GM12878 (cell line): Measurements from ENCODE around the gene BAG1. TPM values are rescaled to one million over a fixed set of nuclear protein-coding genes. Genes with fewer than 3 reads are reported as not detected.

Source experiments
- ATF3 ChIP-seq: IDR thresholded peaks from 2 replicates; pipeline ENCODE4 v1.6.1; 2011; ENCODE audit warnings: low read depth, mild to moderate bottlenecking, low read length, moderate library complexity, borderline replicate concordance; ENCODE audit errors: extremely low read depth
- ATF7 ChIP-seq: fragments of 450-650 bp; IDR thresholded peaks from 2 replicates; pipeline ENCODE4 v1.6.1; 2016; ENCODE audit warnings: low read depth, mild to moderate bottlenecking
- BHLHE40 ChIP-seq, 2 experiments: fragments of 450-650 bp in 1 of 2; IDR thresholded peaks; 2 replicates each; pipeline ENCODE4 v1.6.1; 2011 to 2017; ENCODE audit warnings: low read depth in 2 of 2, borderline replicate concordance in 1 of 2, improper control_type of control experiment in 1 of 2, low read length in 1 of 2, mild to moderate bottlenecking in 1 of 2
- DPF2 ChIP-seq: fragments of 450-650 bp; IDR thresholded peaks from 2 replicates; pipeline ENCODE4 v1.6.1; 2017; ENCODE audit warnings: mild to moderate bottlenecking
- EED ChIP-seq: sonication (generic); IDR thresholded peaks from 2 replicates; pipeline ENCODE4 v1.6.1; 2016; ENCODE audit warnings: antibody characterized with exemption, low read depth
- ESRRA ChIP-seq: IDR thresholded peaks from 2 replicates; pipeline ENCODE4 v1.6.1; 2012; ENCODE audit warnings: mild to moderate bottlenecking, low read length, improper control_type of control experiment
- FOS ChIP-seq: IDR thresholded peaks from 3 replicates; pipeline ENCODE4 v1.6.1; 2011; ENCODE audit warnings: borderline replicate concordance; ENCODE audit not compliant: insufficient read length; ENCODE audit errors: extremely low read depth
- FOXK2 ChIP-seq: fragments of 450-650 bp; IDR thresholded peaks from 2 replicates; pipeline ENCODE4 v1.6.1; 2017; ENCODE audit warnings: mild to moderate bottlenecking, moderate library complexity
- GABPA ChIP-seq: IDR thresholded peaks from 2 replicates; pipeline ENCODE4 v1.6.1; 2014; ENCODE audit warnings: antibody characterized with exemption, low read depth, mild to moderate bottlenecking, inconsistent platforms
- GATAD2B ChIP-seq: fragments of 450-650 bp; conservative IDR thresholded peaks from 2 replicates; pipeline ENCODE4 v1.6.1; 2017; ENCODE audit warnings: low read depth, mild to moderate bottlenecking, moderate library complexity
- HDAC6 ChIP-seq: fragments of 200-600 bp; sonication (generic); IDR thresholded peaks from one replicate; pipeline ENCODE4 v1.8.0; 2017; ENCODE audit warnings: antibody characterized with exemption; ENCODE audit not compliant: unreplicated experiment
- IKZF2 ChIP-seq, 2 experiments: fragments of 450-650 bp; IDR thresholded peaks; 2 replicates each; pipeline ENCODE4 v1.6.1; 2017; ENCODE audit warnings: mild to moderate bottlenecking in 2 of 2, moderate library complexity in 2 of 2
- KDM1A ChIP-seq: fragments of 200-600 bp; sonication (generic); IDR thresholded peaks from 2 replicates; pipeline ENCODE4 v1.6.1; 2016; ENCODE audit warnings: borderline replicate concordance
- MXI1 ChIP-seq: fragments of 150-350 bp; IDR thresholded peaks from 2 replicates; pipeline ENCODE4 v1.6.1; 2011; ENCODE audit warnings: low read depth, mild to moderate bottlenecking, inconsistent platforms, low read length, improper control_type of control experiment
- MYC ChIP-seq: IDR thresholded peaks from 2 replicates; pipeline ENCODE4 v1.6.1; 2011; ENCODE audit warnings: mild to moderate bottlenecking, low read length, moderate library complexity, inconsistent platforms; ENCODE audit not compliant: insufficient read depth, insufficient replicate concordance, insufficient read length, severe bottlenecking
- NKRF ChIP-seq: fragments of 450-650 bp; conservative IDR thresholded peaks from 2 replicates; pipeline ENCODE4 v1.6.1; 2017; ENCODE audit warnings: mild to moderate bottlenecking, moderate library complexity
- NRF1 ChIP-seq: conservative IDR thresholded peaks from 2 replicates; pipeline ENCODE4 v1.6.1; 2011; ENCODE audit warnings: mild to moderate bottlenecking, low read depth, low read length, improper control_type of control experiment
- RAD51 ChIP-seq: fragments of 450-650 bp; IDR thresholded peaks from 2 replicates; pipeline ENCODE4 v1.6.1; 2016; ENCODE audit warnings: moderate library complexity, mild to moderate bottlenecking, inconsistent platforms
- RCOR1 ChIP-seq: conservative IDR thresholded peaks from 2 replicates; pipeline ENCODE4 v1.6.1; 2012; ENCODE audit warnings: low read depth, low read length, improper control_type of control experiment
- SIN3A ChIP-seq: IDR thresholded peaks from 2 replicates; pipeline ENCODE4 v1.6.1; 2012; ENCODE audit warnings: low read depth, low read length, improper control_type of control experiment
- SMAD1 ChIP-seq: fragments of 450-650 bp; IDR thresholded peaks from 2 replicates; pipeline ENCODE4 v1.6.1; 2018; ENCODE audit warnings: mild to moderate bottlenecking, low read depth; ENCODE audit not compliant: partially characterized antibody
- SMARCA5 ChIP-seq: fragments of 450-650 bp; IDR thresholded peaks from 2 replicates; pipeline ENCODE4 v1.6.1; 2017; ENCODE audit warnings: mild to moderate bottlenecking
- SPI1 ChIP-seq: IDR thresholded peaks from 2 replicates; pipeline ENCODE4 v1.6.1; 2011; ENCODE audit warnings: low read depth, mild to moderate bottlenecking, low read length, moderate library complexity, borderline replicate concordance; ENCODE audit not compliant: insufficient read depth
- ZBTB40 ChIP-seq: fragments of 450-650 bp; IDR thresholded peaks from 2 replicates; pipeline ENCODE4 v1.6.1; 2016; ENCODE audit warnings: mild to moderate bottlenecking, moderate library complexity, borderline replicate concordance
- ZNF274 ChIP-seq: IDR thresholded peaks from one replicate; pipeline ENCODE4 v1.8.0; 2011; ENCODE audit not compliant: insufficient read length, insufficient read depth
- polyA plus RNA-seq, 11 experiments: library from polyadenylated mRNA; depleted of rRNA in 4 of 11; unstranded in 6 of 11; stranded (reverse) in 5 of 11; fragments of >200 nt; fragmentation: Nextera tagmentation in 4 of 11; fragmentation: Illumina TruSeq in 1 of 11; extraction: Ambion mirVana in 4 of 11; extraction: Trizol in 1 of 11; gene quantifications; 1 replicate in 1 of 11; 2 replicates in 10 of 11; pipeline versions ENCODE4 v1.2.1 to v1.2.3, GENCODE V29; 2011 to 2016; ENCODE audit warnings: inconsistent platforms in 2 of 11, missing spikeins in 2 of 11, low read depth in 1 of 11
- total RNA-seq, 4 experiments: library from RNA; depleted of rRNA in 3 of 4; stranded (reverse); fragments of >200 nt in 3 of 4; fragmentation: Illumina TruSeq in 1 of 4; extraction: Trizol in 1 of 4; gene quantifications; 2 replicates each; pipeline versions ENCODE4 v1.2.1 to v1.2.3, GENCODE V29; 2013 to 2021

Gene BAG1
- total and polyA plus RNA-seq, 10 of the 15 experiments (the other 5 are each of a cell fraction or from before 2014, with no cell fraction given): 11.6 to 135 (median 68.9) TPM

GRCh38 chr9:33264473-33265177, at the start of gene BAG1, which contains the start of gene CHMP5 (continued):
- TF ChIP-seq ZBTB40: peak; percentile 90
- TF ChIP-seq RCOR1: 0 out of 2 replicates have a peak, but pooled peaks have one; percentile 25
- TF ChIP-seq HDAC6: no peak
- no peak for TF ChIP-seq ESRRA
- TF ChIP-seq KDM1A: no peak
- peak; percentile 73 for TF ChIP-seq NRF1
- peak; percentile 33; the same call in 1 of the 2 replicates for TF ChIP-seq SPI1
- TF ChIP-seq FOXK2: no peak
- no peak for TF ChIP-seq FOS
- peak; percentile 93 to 96 for TF ChIP-seq IKZF2 (IDR thresholded peaks at IDR 0.05)
- peak; percentile 94 for TF ChIP-seq EED
- TF ChIP-seq ZNF274: no peak
- TF ChIP-seq MXI1: peak; percentile 46
- 0 out of 2 replicates have a peak, but pooled peaks have one; percentile 17 for TF ChIP-seq ATF7
- peak; percentile 88 for TF ChIP-seq GABPA
- peak; percentile 91 for TF ChIP-seq GATAD2B
- no peak for TF ChIP-seq RAD51
- TF ChIP-seq ATF3: no peak
- TF ChIP-seq NKRF: peak; percentile 91
- TF ChIP-seq MYC: no peak
- no peak for TF ChIP-seq SMAD1
- TF ChIP-seq SIN3A: peak; percentile 23; the same call in 1 of the 2 replicates
- TF ChIP-seq DPF2: peak; percentile 78; the same call in 1 of the 2 replicates
- TF ChIP-seq SMARCA5: no peak; the same call in 1 of the 2 replicates
- TF ChIP-seq BHLHE40 (IDR thresholded peaks at IDR 0.05; ENCODE audit: borderline replicate concordance in 1 of 2, low read depth in 2 of 2, low read length in 1 of 2): no peak
